Superior temporal gyrus (tissue), 1 donor: Measurements from ENCODE around the gene CYYR1.
"Not testable (repeated sequence)": the region's sequence is repeated elsewhere in the genome, so short reads cannot be mapped to it uniquely, and the experiment has no call there.

ENCODE experiments used
- DNase-seq: peaks from one replicate; pipeline ENCODE4 v3.0.0-alpha.2; 2016; ENCODE audit errors: extremely low spot score

CYYR1 gene

DNA sequence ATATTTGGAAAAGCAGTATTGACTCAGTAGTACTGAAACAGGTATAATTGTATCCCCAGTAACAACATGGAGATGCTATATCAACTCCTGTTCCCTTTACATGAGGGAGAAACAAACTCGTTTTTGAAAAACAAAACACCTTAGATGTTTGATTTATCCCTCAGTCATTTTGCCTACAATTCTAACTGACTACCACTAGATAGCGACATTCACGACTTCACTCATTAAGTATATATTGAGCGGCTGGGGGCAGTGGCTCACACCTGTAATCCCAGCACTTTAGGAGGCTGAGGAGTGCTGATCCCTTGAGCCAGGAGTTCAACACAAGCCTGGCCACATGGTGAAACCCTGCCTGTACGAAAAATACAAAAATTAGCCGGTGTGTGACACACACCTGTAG is 83.3 kb downstream of the CYYR1 start:
- DNase-seq, result no peak

GRCh38 chr21:26487981-26488480 is 85.1 kb downstream of the CYYR1 start:
- DNase-seq, result no peak

DNA sequence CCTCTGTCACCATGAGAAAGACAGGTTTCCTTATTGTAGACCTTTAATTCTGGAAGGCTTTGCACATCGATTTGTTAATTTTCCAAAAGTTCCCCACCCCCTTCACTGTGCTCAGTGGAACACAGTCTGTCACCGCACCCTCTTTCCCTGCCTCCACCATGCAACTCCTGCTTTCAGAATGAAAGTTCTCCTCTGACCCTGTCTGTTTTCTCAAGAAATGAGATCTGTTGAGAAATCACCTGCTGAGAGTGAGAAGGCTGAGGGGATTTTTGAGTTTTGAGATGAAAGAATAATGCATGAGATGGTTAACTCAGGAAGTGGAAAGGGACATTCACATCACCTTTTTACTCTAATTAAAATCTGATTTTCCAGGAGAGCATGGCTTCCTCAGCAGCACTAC is 99.6 kb downstream of the CYYR1 start:
- no peak for DNase-seq

GRCh38 chr21:26471099-26471471 is 102.0 kb downstream of the CYYR1 start:
- peak; percentile 29 for DNase-seq

DNA sequence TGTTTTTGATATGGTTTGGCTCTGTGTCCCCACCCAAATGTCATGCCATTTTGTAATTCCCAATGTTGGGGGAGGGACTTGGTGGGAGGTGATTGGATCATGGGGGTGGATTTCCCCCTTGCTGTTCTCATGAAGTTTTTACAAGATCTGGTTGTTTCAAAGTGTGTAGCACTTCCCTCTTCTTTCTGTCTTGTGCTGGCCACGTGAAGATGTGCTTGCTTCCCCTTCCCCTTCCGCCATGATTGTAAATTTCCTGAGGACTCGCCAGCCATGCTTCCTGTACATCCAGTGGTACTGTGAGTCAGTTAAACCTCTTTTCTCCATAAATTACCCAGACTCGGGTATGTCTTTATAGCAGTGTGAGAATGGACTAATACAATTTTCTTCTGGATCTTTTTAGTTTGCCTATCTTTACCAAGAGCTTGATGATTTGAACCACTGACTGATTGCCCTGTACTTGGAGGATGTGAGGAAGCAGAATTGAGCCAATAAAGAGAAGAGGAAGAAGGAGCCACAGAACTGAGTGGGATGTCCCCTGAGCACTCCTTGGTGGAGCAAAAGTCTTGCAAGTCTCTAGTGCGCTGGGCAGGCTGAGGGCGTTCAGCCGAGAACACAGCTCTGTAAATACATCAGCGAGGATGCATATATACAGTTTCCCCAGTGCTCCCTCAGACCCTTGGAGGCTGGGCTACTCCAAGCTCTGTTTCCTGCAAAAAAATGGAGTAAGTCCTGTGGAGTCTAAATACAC is 102.6 kb downstream of the CYYR1 start:
- no peak for DNase-seq

GRCh38 chr21:26469789-26470188 is 103.3 kb downstream of the CYYR1 start:
- peak; percentile 70 for DNase-seq

GRCh38 chr21:26465916-26466315 is 107.2 kb downstream of the CYYR1 start:
- DNase-seq, result no peak

DNA sequence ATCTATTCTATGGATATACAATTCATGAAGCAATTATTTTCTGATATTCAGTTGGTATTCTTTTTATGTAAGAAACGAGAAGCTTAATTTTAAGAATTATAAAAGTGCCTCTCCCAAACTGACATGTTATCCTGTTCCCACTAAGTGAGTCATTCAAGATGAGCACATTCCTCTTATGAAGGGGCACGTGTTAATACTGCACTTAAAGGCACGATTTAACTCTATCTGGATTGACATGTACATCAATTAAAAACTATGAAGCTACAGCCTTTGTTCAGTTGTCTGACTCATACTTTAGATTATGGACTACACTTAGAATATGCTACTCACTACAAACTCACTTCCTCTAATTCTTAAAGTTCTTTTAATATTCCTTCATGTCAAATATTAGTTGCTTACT is 111.6 kb downstream of the CYYR1 start:
- no peak for DNase-seq

GRCh38 chr21:26460621-26461020 is 112.5 kb downstream of the CYYR1 start:
- DNase-seq, result no peak

GRCh38 chr21:26458854-26459253 is 114.2 kb downstream of the CYYR1 start:
- not testable (repeated sequence) for DNase-seq

GRCh38 chr21:26457817-26458216 is 115.3 kb downstream of the CYYR1 start:
- DNase-seq, result no peak

GRCh38 chr21:26453267-26453666 is 119.8 kb downstream of the CYYR1 start:
- DNase-seq, result no peak

DNA sequence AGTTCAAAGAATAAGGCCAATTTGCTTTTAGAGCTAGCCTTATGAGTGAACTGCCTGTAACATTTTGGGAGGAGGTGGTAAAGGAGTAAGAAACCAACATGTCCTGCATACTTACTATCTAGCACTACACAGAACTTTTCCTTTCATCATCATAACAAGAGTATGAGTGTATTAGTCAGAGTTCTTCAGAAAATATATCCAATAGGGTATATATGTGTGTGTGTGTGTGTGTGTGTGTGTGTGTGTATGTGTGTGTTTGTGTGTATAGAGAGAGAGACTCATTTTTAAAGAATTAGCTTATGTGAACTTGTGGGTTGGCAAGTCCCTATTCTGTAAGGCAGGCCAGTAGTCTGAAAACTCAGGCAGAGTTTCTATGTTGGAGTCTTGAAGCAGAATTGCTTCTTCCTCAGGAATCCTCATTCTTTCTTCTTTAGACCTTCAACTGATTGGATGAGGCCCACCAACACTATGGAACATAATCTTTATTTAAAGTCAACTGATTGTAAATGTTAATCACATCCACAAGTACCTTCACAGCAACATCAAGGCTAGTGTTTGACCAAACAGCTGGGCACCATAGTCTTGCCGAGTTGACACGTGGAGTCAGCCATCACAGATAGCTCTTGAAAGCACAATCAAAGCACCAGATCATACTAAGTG is 121.9 kb downstream of the CYYR1 start:
- DNase-seq, result no peak

- DNase-seq, result peak; percentile 74
These were observed 123.9 kb downstream of the CYYR1 start for GRCh38 chr21:26449161-26449560.

- no peak for DNase-seq
These were observed 124.3 kb downstream of the CYYR1 start for GRCh38 chr21:26448751-26449150.

GRCh38 chr21:26447932-26448475 is 125.1 kb downstream of the CYYR1 start:
- DNase-seq, result no peak

DNA sequence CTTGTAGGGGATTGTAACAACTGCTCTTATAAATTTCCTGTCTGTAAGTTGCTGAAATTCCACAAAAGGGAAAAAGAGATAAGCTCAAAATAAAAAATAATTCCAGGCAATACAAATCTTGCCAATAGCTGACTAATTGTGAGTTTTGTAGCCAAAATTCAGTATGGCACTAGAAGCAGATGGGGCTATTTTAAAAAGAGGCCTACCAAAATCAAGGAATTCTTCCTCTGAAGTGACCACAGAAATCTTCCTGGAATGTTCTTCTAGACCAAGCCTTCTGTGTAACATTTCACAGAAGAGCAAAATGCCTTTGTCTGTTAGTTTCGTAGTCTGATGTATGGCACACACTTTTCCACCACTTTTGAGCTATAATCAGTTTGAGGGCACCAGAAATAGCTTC is 127.6 kb downstream of the CYYR1 start:
- DNase-seq, result no peak

- DNase-seq, result no peak
These were observed 128.4 kb downstream of the CYYR1 start for GRCh38 chr21:26444646-26445045.

DNA sequence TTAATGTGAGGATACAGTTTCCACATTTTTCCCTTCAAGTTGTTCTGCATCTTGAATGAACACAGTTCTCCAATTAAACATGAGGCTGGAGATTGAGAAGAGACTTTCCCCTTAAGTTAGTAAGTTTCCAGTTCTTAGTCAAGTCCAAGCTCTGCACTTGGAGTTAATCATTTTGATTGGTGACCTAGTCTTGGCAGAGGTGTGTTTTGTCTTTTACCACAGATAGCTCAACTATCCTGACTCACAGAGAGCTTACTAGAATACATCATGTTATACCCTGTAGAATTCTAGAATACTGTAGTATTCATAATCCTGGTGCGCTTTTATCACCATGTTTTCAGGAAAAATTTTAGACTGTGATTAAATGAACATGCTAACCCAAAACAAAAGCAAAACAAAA is 129.2 kb downstream of the CYYR1 start:
- DNase-seq, result no peak

DNA sequence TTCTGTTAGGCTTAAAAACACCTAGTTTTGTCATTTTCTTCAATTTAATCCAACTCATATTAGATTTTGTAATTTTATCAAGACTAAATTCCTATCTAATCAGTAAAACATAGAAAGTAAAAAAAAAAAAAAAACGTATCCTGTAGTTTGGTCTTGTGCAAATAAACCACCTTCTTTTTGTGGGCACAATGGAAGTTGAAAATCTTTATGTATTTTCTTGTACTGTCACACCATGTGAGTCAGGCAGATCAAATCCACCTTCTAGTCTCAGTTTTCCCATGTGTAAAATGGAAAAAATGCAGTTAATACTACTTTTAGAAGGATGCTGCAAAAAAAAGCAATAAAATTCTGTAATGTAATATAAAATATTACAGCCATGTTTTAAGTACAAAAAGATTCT is 129.8 kb downstream of the CYYR1 start:
- DNase-seq, result no peak

- DNase-seq, result no peak
These were observed 131.9 kb downstream of the CYYR1 start for GRCh38 chr21:26441149-26441548.

- no peak for DNase-seq
These were observed 134.1 kb downstream of the CYYR1 start for GRCh38 chr21:26438976-26439375.
